Astrocyte (in vitro differentiated cells and primary cell): ENCODE measurements around the gene FAAH. TPM values are rescaled to one million over a fixed set of nuclear protein-coding genes. Genes with fewer than 3 reads are reported as not detected.
"Not testable (repeated sequence)": the region's sequence is repeated elsewhere in the genome, so short reads cannot be mapped to it uniquely, and the experiment has no call there.

Experiments used
- DNase-seq: peaks from one replicate; pipeline ENCODE4 v3.0.0-alpha.2; 2010; ENCODE audit warnings: low read depth
- FAIRE-seq: peaks from 2 replicates; lab custom pipeline; 2011; peaks lifted over from hg19 to GRCh38; lab: Jason Lieb, UNC
- H2AFZ ChIP-seq: 2 replicates; pipeline ENCODE4 v1.6.0; 2012; ENCODE audit warnings: low read depth, low read length, inconsistent platforms
- H3K27ac ChIP-seq: 2 replicates; pipeline ENCODE4 v1.5.1; 2011; ENCODE audit warnings: low read depth, low read length, inconsistent platforms
- H3K27me3 ChIP-seq: 2 replicates; pipeline ENCODE4 v1.6.0; 2011; ENCODE audit warnings: low read length, inconsistent platforms; ENCODE audit not compliant: insufficient read depth
- H3K36me3 ChIP-seq: 2 replicates; pipeline ENCODE4 v1.5.1; 2011; ENCODE audit warnings: low read length, inconsistent platforms; ENCODE audit not compliant: insufficient read depth
- H3K4me1 ChIP-seq: 2 replicates; pipeline ENCODE4 v1.5.1; 2011; ENCODE audit warnings: low read length, inconsistent platforms; ENCODE audit not compliant: insufficient read depth
- H3K4me2 ChIP-seq: 2 replicates; pipeline ENCODE4 v1.6.0; 2012; ENCODE audit warnings: low read length, inconsistent platforms
- H3K4me3 ChIP-seq: 2 replicates; pipeline ENCODE4 v1.5.1; 2011; ENCODE audit warnings: low read depth, mild to moderate bottlenecking, low read length, inconsistent platforms; ENCODE audit not compliant: insufficient read depth
- H3K79me2 ChIP-seq: 2 replicates; pipeline ENCODE4 v1.6.0; 2012; ENCODE audit warnings: mild to moderate bottlenecking, low read length, inconsistent platforms; ENCODE audit not compliant: insufficient read depth
- H3K9ac ChIP-seq: 2 replicates; pipeline ENCODE4 v1.6.0; 2012; ENCODE audit warnings: mild to moderate bottlenecking, low read length, inconsistent platforms
- H3K9me3 ChIP-seq: 2 replicates; pipeline ENCODE4 v1.5.1; 2012; ENCODE audit warnings: low read depth, mild to moderate bottlenecking, low read length, inconsistent platforms; ENCODE audit not compliant: insufficient read depth
- H4K20me1 ChIP-seq: 2 replicates; pipeline ENCODE4 v1.6.0; 2012; ENCODE audit warnings: low read length, inconsistent platforms; ENCODE audit not compliant: insufficient read depth
- H3K27ac Mint-ChIP-seq: one replicate; pipeline ENCODE4 v1.8.0; 2021; ENCODE audit warnings: mild to moderate bottlenecking, mixed read lengths; ENCODE audit not compliant: unreplicated experiment
- H3K27me3 Mint-ChIP-seq: one replicate; pipeline ENCODE4 v1.8.0; 2021; ENCODE audit warnings: low read depth, mixed read lengths; ENCODE audit not compliant: unreplicated experiment
- H3K36me3 Mint-ChIP-seq: one replicate; pipeline ENCODE4 v1.8.0; 2021; ENCODE audit warnings: low read depth, mixed read lengths; ENCODE audit not compliant: unreplicated experiment
- H3K4me1 Mint-ChIP-seq: one replicate; pipeline ENCODE4 v1.8.0; 2021; ENCODE audit warnings: low read depth, mixed read lengths; ENCODE audit not compliant: unreplicated experiment
- H3K4me3 Mint-ChIP-seq: one replicate; pipeline ENCODE4 v1.8.0; 2021; ENCODE audit warnings: mild to moderate bottlenecking, moderate library complexity, mixed read lengths; ENCODE audit not compliant: unreplicated experiment
- H3K9me3 Mint-ChIP-seq: one replicate; pipeline ENCODE4 v1.8.0; 2021; ENCODE audit warnings: mild to moderate bottlenecking, mixed read lengths; ENCODE audit not compliant: unreplicated experiment
- EZH2 ChIP-seq: IDR thresholded peaks from 2 replicates; pipeline ENCODE4 v1.6.1; 2012; ENCODE audit warnings: mild to moderate bottlenecking, low read length, inconsistent platforms; ENCODE audit not compliant: insufficient read depth
- total RNA-seq: library from RNA; stranded (reverse); gene quantifications from 2 replicates; pipeline ENCODE4 v1.2.1, GENCODE V29; 2021
- TF ChIP-seq, protein P1 (sequence below): IDR thresholded peaks from 2 replicates; pipeline ENCODE4 v1.5.1; 2011; ENCODE audit warnings: low read depth, mild to moderate bottlenecking, inconsistent platforms, low read length, moderate library complexity; ENCODE audit not compliant: insufficient read depth

FAAH gene
- total RNA-seq, 1 donor from 2014 or later = 1.9 TPM

DNA sequence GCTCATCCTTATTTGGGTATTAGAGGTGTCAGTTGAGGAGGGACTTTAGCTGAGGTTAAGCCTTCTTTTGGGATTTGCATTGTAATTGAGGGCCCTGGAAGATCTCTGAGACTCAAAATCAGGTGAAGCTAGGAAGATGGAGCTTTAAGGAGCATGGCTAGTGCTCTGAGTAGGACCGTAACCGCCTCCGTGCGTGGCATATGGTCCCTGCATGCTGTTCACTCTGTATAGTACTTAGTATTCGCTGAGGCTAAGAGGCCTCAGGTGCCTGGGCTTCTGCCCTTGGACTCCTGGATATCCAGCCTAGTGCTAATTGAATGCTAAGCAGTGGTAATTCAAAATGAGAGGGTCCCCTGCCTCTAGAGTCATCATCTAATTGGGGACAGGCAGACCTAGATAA lies 31.0 kb upstream of the FAAH start:
- no peak for DNase-seq
- Mint-ChIP-seq H3K36me3 (peaks cover 14% of the 10 kb centered on the region), H3K27me3 (no peaks in the 10 kb centered on the region), H3K27ac (no peak overlapping the region), H3K4me3 (no peak overlapping the region), H3K4me1 (no peaks in the 10 kb centered on the region), H3K9me3 (no peaks in the 10 kb centered on the region)
- no peak for TF ChIP-seq EZH2
- TF ChIP-seq, protein P1, sequence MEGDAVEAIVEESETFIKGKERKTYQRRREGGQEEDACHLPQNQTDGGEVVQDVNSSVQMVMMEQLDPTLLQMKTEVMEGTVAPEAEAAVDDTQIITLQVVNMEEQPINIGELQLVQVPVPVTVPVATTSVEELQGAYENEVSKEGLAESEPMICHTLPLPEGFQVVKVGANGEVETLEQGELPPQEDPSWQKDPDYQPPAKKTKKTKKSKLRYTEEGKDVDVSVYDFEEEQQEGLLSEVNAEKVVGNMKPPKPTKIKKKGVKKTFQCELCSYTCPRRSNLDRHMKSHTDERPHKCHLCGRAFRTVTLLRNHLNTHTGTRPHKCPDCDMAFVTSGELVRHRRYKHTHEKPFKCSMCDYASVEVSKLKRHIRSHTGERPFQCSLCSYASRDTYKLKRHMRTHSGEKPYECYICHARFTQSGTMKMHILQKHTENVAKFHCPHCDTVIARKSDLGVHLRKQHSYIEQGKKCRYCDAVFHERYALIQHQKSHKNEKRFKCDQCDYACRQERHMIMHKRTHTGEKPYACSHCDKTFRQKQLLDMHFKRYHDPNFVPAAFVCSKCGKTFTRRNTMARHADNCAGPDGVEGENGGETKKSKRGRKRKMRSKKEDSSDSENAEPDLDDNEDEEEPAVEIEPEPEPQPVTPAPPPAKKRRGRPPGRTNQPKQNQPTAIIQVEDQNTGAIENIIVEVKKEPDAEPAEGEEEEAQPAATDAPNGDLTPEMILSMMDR = no peak
- Histone ChIP-seq H3K9me3 (no peaks in the 10 kb centered on the region), H3K79me2 (no peaks in the 10 kb centered on the region), H3K4me2 (no peak overlapping the region), H2AFZ (no peak overlapping the region), H3K4me3 (no peak overlapping the region), H3K36me3 (peaks cover 29% of the 10 kb centered on the region), H3K9ac (no peak overlapping the region), H3K27ac (no peak overlapping the region), H4K20me1 (no peaks in the 10 kb centered on the region), H3K4me1 (no peaks in the 10 kb centered on the region), H3K27me3 (no peaks in the 10 kb centered on the region)
- FAIRE-seq = no peak

DNA sequence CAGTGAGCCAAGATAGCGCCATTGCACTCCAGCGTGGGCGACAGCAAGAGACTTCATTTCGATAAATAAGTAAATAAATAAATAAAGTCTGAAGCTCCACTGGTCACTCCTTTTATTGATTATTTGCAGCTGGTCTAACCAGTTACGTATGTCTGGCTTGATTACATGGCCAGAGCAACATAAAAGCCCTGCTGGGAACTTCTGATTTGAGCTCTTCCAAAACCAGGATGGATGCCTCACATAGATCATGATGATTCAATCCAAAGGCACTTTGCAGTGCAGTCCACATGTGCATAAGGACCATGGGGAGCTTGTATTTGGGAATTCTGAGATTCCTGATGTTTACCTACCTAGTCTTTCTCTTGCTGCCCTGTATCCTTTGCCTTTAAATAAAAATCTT lies 29.5 kb upstream of the FAAH start:
- Mint-ChIP-seq H3K4me3 (no peak overlapping the region), H3K36me3 (peaks cover 16% of the 10 kb centered on the region), H3K4me1 (no peaks in the 10 kb centered on the region), H3K27me3 (no peaks in the 10 kb centered on the region), H3K9me3 (no peaks in the 10 kb centered on the region), H3K27ac (no peak overlapping the region)
- Histone ChIP-seq H3K9ac (no peak overlapping the region), H3K4me3 (no peak overlapping the region), H3K4me2 (no peak overlapping the region), H3K4me1 (no peaks in the 10 kb centered on the region), H2AFZ (no peak overlapping the region), H3K27ac (no peak overlapping the region), H3K27me3 (no peaks in the 10 kb centered on the region), H3K36me3 (peaks cover 30% of the 10 kb centered on the region), H3K79me2 (no peaks in the 10 kb centered on the region), H3K9me3 (no peaks in the 10 kb centered on the region), H4K20me1 (no peaks in the 10 kb centered on the region)
- DNase-seq (peak; percentile 12), FAIRE-seq (no peak)
- no peak for TF ChIP-seq EZH2
- TF ChIP-seq, protein P1 = no peak

DNA sequence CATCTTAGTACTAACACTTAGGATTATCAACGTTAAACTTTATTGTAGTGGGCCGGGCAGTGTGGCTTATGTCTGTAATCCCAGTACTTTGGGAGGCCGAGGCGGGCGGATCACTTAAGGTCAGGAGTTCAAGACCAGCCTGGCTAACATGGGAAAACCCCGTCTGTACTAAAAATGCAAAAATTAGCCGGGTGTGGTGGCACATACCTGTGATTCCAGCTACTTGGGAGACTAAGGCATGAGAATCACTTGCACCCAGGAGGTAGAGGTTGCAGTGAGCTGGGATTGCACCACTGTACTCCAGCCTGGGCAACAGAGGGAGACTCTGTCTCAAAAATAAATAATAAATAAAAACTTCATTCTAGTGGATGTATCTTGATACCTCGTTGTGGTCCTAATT lies 28.3 kb upstream of the FAAH start:
- not testable (repeated sequence) for H3K27ac ChIP-seq, H3K9me3 ChIP-seq, H3K9ac ChIP-seq, H3K4me1 Mint-ChIP-seq, H3K27me3 ChIP-seq, H3K79me2 ChIP-seq, H3K4me1 ChIP-seq, DNase-seq, H2AFZ ChIP-seq, FAIRE-seq, H3K27ac Mint-ChIP-seq, H3K4me3 Mint-ChIP-seq, H3K4me2 ChIP-seq, H4K20me1 ChIP-seq, H3K9me3 Mint-ChIP-seq, H3K4me3 ChIP-seq, H3K27me3 Mint-ChIP-seq
- peaks cover 28% of the 10 kb centered on the region for H3K36me3 ChIP-seq
- H3K36me3 Mint-ChIP-seq = peaks cover 13% of the 10 kb centered on the region
